H9 (cell line): ENCODE results near the gene BSX. TPM values are rescaled to one million over a fixed set of nuclear protein-coding genes. Genes with fewer than 3 reads are reported as not detected.

ENCODE experiments used
- DNase-seq: peaks from one replicate; pipeline ENCODE4 v3.0.0-alpha.2; 2017
- H2AFZ ChIP-seq: one replicate; pipeline ENCODE4 v1.6.1; 2013; ENCODE audit warnings: mild to moderate bottlenecking, low read length, control low read depth, moderate library complexity
- H2AK5ac ChIP-seq: 2 replicates; pipeline ENCODE4 v1.6.1; 2013; ENCODE audit warnings: low read length, control low read depth, mixed read lengths; ENCODE audit not compliant: insufficient read length
- H2BK120ac ChIP-seq: one replicate; pipeline ENCODE4 v1.6.1; 2013; ENCODE audit warnings: low read depth, mild to moderate bottlenecking, low read length, control low read depth, inconsistent platforms; ENCODE audit not compliant: poor library complexity, severe bottlenecking
- H2BK12ac ChIP-seq: 2 replicates; pipeline ENCODE4 v1.6.1; 2013; ENCODE audit warnings: low read length, control low read depth, mixed read lengths, low read depth; ENCODE audit not compliant: insufficient read length
- H2BK15ac ChIP-seq: 2 replicates; pipeline ENCODE4 v1.6.1; 2013; ENCODE audit warnings: low read depth, low read length, control low read depth
- H2BK20ac ChIP-seq: one replicate; pipeline ENCODE4 v1.6.1; 2013; ENCODE audit warnings: low read depth, mild to moderate bottlenecking, low read length, control low read depth, inconsistent platforms; ENCODE audit not compliant: poor library complexity, severe bottlenecking
- H2BK5ac ChIP-seq: 2 replicates; pipeline ENCODE4 v1.6.1; 2013; ENCODE audit warnings: low read length, control low read depth, mixed read lengths; ENCODE audit not compliant: insufficient read length
- H3K14ac ChIP-seq: 2 replicates; pipeline ENCODE4 v1.6.1; 2013; ENCODE audit warnings: low read length, control low read depth; ENCODE audit not compliant: insufficient read depth
- H3K18ac ChIP-seq: 2 replicates; pipeline ENCODE4 v1.6.1; 2013; ENCODE audit warnings: low read depth, mild to moderate bottlenecking, mixed read lengths, low read length, control low read depth; ENCODE audit not compliant: insufficient read length
- H3K23ac ChIP-seq: 2 replicates; pipeline ENCODE4 v1.6.1; 2013; ENCODE audit warnings: low read length, control low read depth, mixed read lengths, low read depth; ENCODE audit not compliant: insufficient read length
- H3K23me2 ChIP-seq: 2 replicates; pipeline ENCODE4 v1.6.1; 2013; ENCODE audit warnings: low read depth, mild to moderate bottlenecking, mixed read lengths, low read length, control low read depth; ENCODE audit not compliant: insufficient read length, poor library complexity, severe bottlenecking
- H3K27ac ChIP-seq: 2 replicates; pipeline ENCODE4 v1.5.1; 2013; ENCODE audit warnings: low read length, control low read depth, mixed read lengths, low read depth; ENCODE audit not compliant: insufficient read length
- H3K27me3 ChIP-seq: 2 replicates; pipeline ENCODE4 v1.6.1; 2013; ENCODE audit warnings: low read length, control low read depth, inconsistent platforms; ENCODE audit not compliant: insufficient read depth
- H3K4ac ChIP-seq: 2 replicates; pipeline ENCODE4 v1.6.1; 2013; ENCODE audit warnings: low read depth, mild to moderate bottlenecking, control low read depth, inconsistent platforms, low read length, moderate library complexity
- H3K4me1 ChIP-seq: 2 replicates; pipeline ENCODE4 v1.6.1; 2013; ENCODE audit warnings: low read length, control low read depth, inconsistent platforms; ENCODE audit not compliant: insufficient read depth
- H3K4me2 ChIP-seq: 2 replicates; pipeline ENCODE4 v1.6.1; 2013; ENCODE audit warnings: low read length, control low read depth, mixed read lengths; ENCODE audit not compliant: insufficient read length, insufficient read depth
- H3K56ac ChIP-seq: 2 replicates; pipeline ENCODE4 v1.6.1; 2013; ENCODE audit warnings: low read depth, mild to moderate bottlenecking, mixed read lengths, low read length, control low read depth; ENCODE audit not compliant: insufficient read length
- H3K79me1 ChIP-seq: 2 replicates; pipeline ENCODE4 v1.6.1; 2013; ENCODE audit warnings: low read depth, mild to moderate bottlenecking, moderate library complexity, low read length, control low read depth, inconsistent platforms; ENCODE audit not compliant: insufficient read depth, poor library complexity, severe bottlenecking
- H3K79me2 ChIP-seq: 2 replicates; pipeline ENCODE4 v1.6.1; 2013; ENCODE audit warnings: low read length, control low read depth, inconsistent platforms; ENCODE audit not compliant: insufficient read depth
- H3K9ac ChIP-seq: 2 replicates; pipeline ENCODE4 v1.6.1; 2013; ENCODE audit warnings: low read length, control low read depth, mixed read lengths; ENCODE audit not compliant: insufficient read length; ENCODE audit errors: extremely low read depth
- H3K9me3 ChIP-seq: one replicate; pipeline ENCODE4 v1.6.1; 2013; ENCODE audit warnings: low read depth, low read length, inconsistent platforms; ENCODE audit not compliant: control insufficient read depth
- H3T11ph ChIP-seq: one replicate; pipeline ENCODE4 v1.6.1; 2013; ENCODE audit warnings: mild to moderate bottlenecking, low read length, control low read depth, inconsistent platforms
- H4K20me1 ChIP-seq: one replicate; pipeline ENCODE4 v1.6.1; 2013; ENCODE audit not compliant: control insufficient read depth, insufficient read length, insufficient read depth
- H4K5ac ChIP-seq: 2 replicates; pipeline ENCODE4 v1.6.1; 2013; ENCODE audit warnings: low read depth, mild to moderate bottlenecking, mixed read lengths, low read length, control low read depth; ENCODE audit not compliant: insufficient read length
- H4K8ac ChIP-seq: replicated peaks from 2 replicates; pipeline ENCODE4 v1.6.1; 2013; ENCODE audit warnings: low read length, control low read depth, mixed read lengths, low read depth; ENCODE audit not compliant: insufficient read length
- H4K91ac ChIP-seq: 2 replicates; pipeline ENCODE4 v1.6.1; 2013; ENCODE audit warnings: low read depth, mild to moderate bottlenecking, moderate library complexity, mixed read lengths, low read length, control low read depth; ENCODE audit not compliant: insufficient read length
- H3K27ac Mint-ChIP-seq, 3 experiments: 2 replicates in 2 of 3; 3 replicates in 1 of 3; pipeline ENCODE4 v1.8.0; 2020 to 2021; ENCODE audit warnings: mixed read lengths in 3 of 3, mild to moderate bottlenecking in 1 of 3, moderate library complexity in 1 of 3
- H3K27me3 Mint-ChIP-seq: 2 replicates; pipeline ENCODE4 v1.8.0; 2021; ENCODE audit warnings: low read depth, mild to moderate bottlenecking, moderate library complexity, mixed read lengths
- H3K36me3 Mint-ChIP-seq, 3 experiments: 2 replicates in 2 of 3; 3 replicates in 1 of 3; pipeline ENCODE4 v1.8.0; 2020 to 2021; ENCODE audit warnings: low read depth in 3 of 3, mixed read lengths in 3 of 3; ENCODE audit not compliant: insufficient read depth in 1 of 3
- H3K4me1 Mint-ChIP-seq, 2 experiments: 2 replicates each; pipeline ENCODE4 v1.8.0; 2020; ENCODE audit warnings: mixed read lengths in 2 of 2
- H3K4me3 Mint-ChIP-seq, 2 experiments: 2 replicates in 1 of 2; 3 replicates in 1 of 2; pipeline ENCODE4 v1.8.0; 2020 to 2021; ENCODE audit warnings: mild to moderate bottlenecking in 2 of 2, mixed read lengths in 2 of 2, moderate library complexity in 1 of 2
- H3K9me3 Mint-ChIP-seq, 2 experiments: 2 replicates in 1 of 2; 3 replicates in 1 of 2; pipeline ENCODE4 v1.8.0; 2020; ENCODE audit warnings: mild to moderate bottlenecking in 2 of 2, mixed read lengths in 2 of 2, moderate library complexity in 1 of 2
- WGBS: extraction: QIAGEN DNeasy Blood & Tissue Kit; methylation state at CpG from one replicate; pipeline ENCODE4 v1.1.7; 2013; ENCODE audit warnings: missing lambda C conversion rate, low lambda C conversion rate, mixed read lengths; ENCODE audit not compliant: insufficient read length; ENCODE audit errors: extremely low coverage; 5-methylcytosine and 5-hydroxymethylcytosine counted together
- total RNA-seq: library from RNA; stranded (reverse); gene quantifications from 2 replicates; pipeline ENCODE4 v1.2.1, GENCODE V29; 2021
- TF ChIP-seq, protein P1 (sequence below): fragments of 200-600 bp; sonication (generic); conservative IDR thresholded peaks from 3 replicates; pipeline ENCODE4 v1.8.0; 2021; ENCODE audit warnings: antibody characterized with exemption, mild to moderate bottlenecking

The BSX gene
- total RNA-seq, 1 experiment from 2014 or later, result not detected

DNA sequence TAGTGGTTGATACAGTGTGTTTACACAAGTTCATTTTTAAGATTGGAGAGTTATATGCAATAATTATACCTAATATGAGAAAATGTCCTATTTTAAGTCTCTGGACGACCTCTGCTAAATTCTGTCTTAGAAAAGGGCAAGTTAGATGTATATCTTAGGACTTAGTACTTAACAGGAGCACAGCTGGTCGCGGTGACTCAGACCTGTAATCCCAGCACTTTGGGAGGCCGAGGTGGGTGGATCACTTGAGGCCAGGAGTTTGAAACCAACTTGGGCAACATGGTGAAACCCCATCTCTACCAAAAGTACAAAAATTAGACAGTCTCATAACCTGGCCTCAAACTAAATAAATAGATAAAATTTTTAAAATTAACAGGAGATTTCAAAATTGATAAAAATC is 27.2 kb downstream of the BSX start:
- no CpG with 5 or more reads among the region's 4 CpGs for WGBS
- no peaks in the 10 kb centered on the region for H3K36me3 Mint-ChIP-seq
- no peak overlapping the region for H2AFZ ChIP-seq
- H2BK20ac ChIP-seq, result no peak overlapping the region
- H4K91ac ChIP-seq, result no peak overlapping the region
- TF ChIP-seq, protein P1, sequence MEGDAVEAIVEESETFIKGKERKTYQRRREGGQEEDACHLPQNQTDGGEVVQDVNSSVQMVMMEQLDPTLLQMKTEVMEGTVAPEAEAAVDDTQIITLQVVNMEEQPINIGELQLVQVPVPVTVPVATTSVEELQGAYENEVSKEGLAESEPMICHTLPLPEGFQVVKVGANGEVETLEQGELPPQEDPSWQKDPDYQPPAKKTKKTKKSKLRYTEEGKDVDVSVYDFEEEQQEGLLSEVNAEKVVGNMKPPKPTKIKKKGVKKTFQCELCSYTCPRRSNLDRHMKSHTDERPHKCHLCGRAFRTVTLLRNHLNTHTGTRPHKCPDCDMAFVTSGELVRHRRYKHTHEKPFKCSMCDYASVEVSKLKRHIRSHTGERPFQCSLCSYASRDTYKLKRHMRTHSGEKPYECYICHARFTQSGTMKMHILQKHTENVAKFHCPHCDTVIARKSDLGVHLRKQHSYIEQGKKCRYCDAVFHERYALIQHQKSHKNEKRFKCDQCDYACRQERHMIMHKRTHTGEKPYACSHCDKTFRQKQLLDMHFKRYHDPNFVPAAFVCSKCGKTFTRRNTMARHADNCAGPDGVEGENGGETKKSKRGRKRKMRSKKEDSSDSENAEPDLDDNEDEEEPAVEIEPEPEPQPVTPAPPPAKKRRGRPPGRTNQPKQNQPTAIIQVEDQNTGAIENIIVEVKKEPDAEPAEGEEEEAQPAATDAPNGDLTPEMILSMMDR, result no peak
- H3K9ac ChIP-seq, result no peak overlapping the region
- no peak overlapping the region for H3K4me3 Mint-ChIP-seq
- no peak overlapping the region for H2BK12ac ChIP-seq
- H3K23ac ChIP-seq, result no peak overlapping the region
- no peak overlapping the region for H2BK5ac ChIP-seq
- H3K4me2 ChIP-seq, result no peak overlapping the region
- no peaks in the 10 kb centered on the region for H4K20me1 ChIP-seq
- no peak overlapping the region for H3T11ph ChIP-seq
- H3K27me3 Mint-ChIP-seq, result peaks cover 16% of the 10 kb centered on the region
- no peak overlapping the region for H3K4ac ChIP-seq
- no peaks in the 10 kb centered on the region for H3K9me3 ChIP-seq
- H2BK15ac ChIP-seq, result no peak overlapping the region
- H3K27ac Mint-ChIP-seq, result no peak overlapping the region
- no peak overlapping the region for H2BK120ac ChIP-seq
- H3K79me1 ChIP-seq, result no peaks in the 10 kb centered on the region
- H3K79me2 ChIP-seq, result no peaks in the 10 kb centered on the region
- H4K5ac ChIP-seq, result no peak overlapping the region
- peaks cover 10% of the 10 kb centered on the region in 2 experiments for H3K4me1 Mint-ChIP-seq
- no peak overlapping the region for H3K18ac ChIP-seq
- H3K56ac ChIP-seq, result no peak overlapping the region
- H3K9me3 Mint-ChIP-seq, result no peaks in the 10 kb centered on the region
- H3K23me2 ChIP-seq, result no peaks in the 10 kb centered on the region
- no peak overlapping the region for H3K27ac ChIP-seq
- H3K4me1 ChIP-seq, result no peaks in the 10 kb centered on the region
- DNase-seq, result no peak
- H2AK5ac ChIP-seq, result no peak overlapping the region
- no peak overlapping the region for H4K8ac ChIP-seq
- no peak overlapping the region for H3K14ac ChIP-seq
- no peaks in the 10 kb centered on the region for H3K27me3 ChIP-seq
